ENCODE results near the gene STPG4.
"Not testable (repeated sequence)": the region's sequence is repeated elsewhere in the genome, so short reads cannot be mapped to it uniquely, and the experiment has no call there.

The STPG4 gene, protein sequence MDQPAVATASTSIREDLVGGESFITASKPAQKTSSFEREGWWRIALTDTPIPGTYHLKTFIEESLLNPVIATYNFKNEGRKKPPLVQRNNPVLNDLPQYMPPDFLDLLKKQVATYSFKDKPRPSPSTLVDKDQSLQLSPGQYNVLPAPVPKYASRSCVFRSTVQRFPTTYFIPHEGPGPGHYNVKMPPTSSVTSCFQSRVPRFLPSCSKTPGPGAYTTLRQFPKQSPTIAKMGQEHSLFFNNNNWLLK

DNA sequence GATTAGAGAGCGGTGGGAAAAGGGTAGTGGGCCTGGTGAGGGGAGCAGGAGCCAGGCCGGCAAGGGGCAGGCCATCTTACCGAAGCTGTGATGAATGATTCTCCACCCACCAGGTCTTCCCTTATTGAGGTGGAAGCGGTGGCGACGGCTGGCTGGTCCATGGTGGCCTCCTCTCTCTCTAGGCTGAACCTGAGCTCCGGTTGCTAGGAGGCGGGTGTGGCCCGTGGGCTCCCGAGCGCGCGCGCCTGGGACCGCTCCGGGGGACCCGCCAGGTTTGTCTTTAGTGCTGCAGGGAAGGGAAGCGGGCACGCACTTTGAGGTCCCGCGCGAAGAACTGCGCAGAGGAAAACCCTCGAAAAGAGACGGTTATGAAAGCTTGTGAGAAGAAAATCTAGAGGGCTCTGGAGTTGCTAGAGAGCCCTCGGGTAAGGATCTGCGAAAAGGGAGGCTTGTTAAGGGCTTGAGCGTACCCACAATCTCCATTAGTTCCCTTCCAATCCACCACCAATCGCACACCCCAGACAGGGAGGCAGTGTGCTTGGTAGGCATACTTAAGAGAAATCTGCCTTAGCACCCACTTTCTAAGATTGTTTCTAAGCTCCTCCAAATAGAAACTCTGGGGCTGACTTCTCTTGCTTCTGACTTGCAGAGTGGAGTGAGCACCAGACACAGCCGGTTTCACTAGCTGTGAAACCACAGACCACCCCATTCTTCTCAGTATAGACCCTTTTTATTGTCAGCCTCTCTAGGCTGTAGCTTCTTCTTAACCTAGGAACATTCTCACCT, at the start of gene STPG4:
STPG4 (minus strand) TSS at position 218 of the 786 bp plus-strand sequence; CDS start at position 161, 57 bp downstream.
- intact Hi-C loops (cut with DNase I): no loop called here
- peak in 1 of 10 donors; percentile 74 for DNase-seq

DNA sequence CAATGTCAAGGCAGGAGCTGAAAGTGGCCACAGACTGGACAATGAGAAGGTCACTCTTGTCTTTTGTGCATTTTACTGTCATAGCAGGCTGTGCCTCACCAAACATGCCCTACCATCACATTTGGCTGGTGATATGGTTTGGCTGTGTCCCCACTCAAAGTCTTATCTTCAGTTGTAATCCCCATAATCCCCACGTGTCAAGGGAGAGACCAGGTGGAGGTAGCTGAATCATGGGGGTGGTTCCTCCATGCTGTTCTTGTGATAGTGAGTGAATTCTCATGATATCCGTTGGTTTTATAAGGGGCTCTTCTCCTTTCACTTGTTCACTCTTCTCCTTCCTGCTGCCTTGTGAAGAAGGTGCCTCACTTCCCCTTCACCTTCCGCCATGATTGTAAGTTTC, 49.6 kb upstream of the STPG4 start:
- no peak for DNase-seq
- intact Hi-C loops (cut with DNase I): no loop called here

DNA sequence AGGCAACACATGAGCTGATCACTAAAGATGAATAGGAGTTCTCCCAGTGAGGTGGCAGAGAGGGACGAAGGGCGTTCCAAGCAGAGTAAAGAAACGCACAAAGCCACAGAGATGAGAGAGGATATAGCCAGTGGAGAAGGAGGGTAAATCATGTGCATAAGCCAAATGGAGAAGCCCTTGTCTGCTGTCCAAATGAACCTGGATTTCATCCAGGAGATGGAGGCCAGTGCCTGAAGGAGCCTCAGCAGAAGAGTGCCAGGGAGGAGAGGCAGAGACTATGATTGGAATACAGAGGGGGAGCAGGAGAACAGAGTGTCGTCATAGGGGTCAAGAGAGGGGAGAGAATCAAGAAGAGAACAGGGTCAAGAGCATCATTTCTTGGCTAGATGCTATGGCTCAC, 48.9 kb upstream of the STPG4 start:
- no peak for DNase-seq
- intact Hi-C loops (cut with DNase I): no loop called here

DNA sequence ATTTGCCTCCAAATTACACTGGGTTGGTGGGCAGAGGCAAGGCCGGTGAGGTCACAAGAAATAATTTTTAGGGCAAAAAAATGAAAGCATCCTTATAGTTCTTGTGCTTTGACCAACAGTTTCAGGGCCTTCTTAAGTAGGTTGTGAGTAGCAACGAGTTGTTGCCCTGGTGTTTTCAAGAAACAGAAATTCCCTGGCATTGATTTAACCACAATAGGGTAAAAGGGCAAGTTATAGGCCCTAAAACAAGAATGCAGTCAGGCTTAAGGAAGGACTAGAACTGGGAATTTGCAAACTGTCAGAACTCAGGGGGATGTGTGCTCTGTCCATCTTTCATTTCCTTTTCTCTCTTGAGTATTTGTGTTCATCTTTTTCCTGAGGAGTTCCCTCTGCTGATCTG, 46.1 kb upstream of the STPG4 start:
- intact Hi-C loops (cut with DNase I): no loop called here
- no peak for DNase-seq

DNA sequence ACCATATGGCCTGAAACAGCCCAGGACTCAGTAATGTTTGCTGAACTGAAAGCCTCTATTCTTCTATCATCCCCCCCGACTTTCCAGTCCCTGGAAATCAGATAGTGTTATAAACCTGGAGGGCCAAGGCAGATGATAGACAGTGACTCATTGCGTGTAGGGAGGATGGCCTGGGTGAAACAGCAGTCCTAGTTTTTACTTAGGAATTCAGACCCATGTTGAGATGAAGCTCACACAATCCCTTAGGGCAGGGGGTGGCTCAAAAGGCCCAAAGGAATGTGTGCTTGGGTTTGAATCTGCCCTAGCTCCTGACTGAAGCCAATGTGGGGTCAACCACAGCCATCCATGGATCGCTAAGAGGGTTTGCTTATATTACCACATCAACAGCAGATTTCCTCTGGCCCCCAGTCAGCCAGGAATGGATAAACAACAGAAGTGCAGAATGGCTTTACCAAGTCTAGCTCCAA, 43.9 kb upstream of the STPG4 start:
- DNase-seq: no peak
- intact Hi-C loops (cut with DNase I): no loop called here

DNA sequence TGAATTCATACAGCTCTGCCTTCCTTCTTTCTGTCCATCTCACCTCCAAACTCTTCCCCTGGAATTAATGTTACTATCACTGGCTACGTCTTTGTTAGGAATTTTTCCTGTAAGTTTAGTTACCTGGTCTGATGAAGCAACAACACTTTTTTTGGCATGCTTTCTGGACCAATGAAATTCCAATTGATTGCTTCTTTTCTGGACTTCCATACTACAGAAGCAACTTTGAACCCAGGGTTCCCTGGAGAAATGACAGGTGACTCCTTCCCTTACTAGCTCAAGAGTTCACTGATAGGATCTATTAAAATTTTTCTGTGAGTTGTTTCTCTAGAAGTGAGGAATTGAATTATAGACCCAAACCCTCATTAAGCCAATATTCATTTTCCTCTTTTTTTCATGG, 41.4 kb upstream of the STPG4 start:
- intact Hi-C loops (cut with DNase I): no loop called here
- DNase-seq: no peak

DNA sequence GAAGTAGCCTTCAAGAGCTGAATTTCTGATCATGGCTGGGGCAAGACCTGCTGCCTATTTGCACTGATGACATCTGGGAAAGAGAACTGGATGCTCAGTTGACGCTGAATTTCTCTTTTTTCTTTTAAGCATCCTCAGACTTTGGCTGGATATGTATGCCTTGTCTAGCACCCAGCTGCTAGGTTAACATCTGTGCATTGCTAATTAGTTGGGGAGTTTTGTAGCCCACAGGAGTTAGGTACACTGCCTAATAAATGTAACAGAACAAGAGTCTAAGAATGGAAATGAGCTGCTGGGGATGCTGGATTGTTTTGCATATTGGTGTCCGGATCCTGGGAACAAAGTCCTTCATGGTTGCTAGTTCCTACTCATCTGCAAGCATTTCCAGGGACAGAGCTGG, 40.9 kb upstream of the STPG4 start:
- DNase-seq: no peak
- intact Hi-C loops (cut with DNase I): no loop called here

DNA sequence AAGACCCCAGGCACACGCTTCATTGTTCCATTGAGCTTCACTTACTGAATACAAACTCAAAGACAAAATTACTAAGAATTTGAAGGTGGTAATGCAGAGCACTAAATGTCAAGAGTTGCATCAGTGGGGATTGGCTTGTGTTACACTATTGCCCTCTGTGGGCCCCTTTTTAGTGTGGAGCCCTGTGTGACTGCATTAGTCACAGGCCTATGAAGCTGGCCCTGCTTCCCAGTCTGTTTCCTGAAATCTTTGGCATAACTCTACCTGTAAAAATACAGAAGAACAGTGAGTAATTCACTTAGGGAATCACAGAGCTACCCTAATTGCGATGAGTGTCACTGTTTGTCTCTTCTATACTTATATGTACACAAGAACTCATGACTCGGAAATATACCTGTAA, 40.0 kb upstream of the STPG4 start:
- intact Hi-C loops (cut with DNase I): no loop called here
- DNase-seq: no peak

DNA sequence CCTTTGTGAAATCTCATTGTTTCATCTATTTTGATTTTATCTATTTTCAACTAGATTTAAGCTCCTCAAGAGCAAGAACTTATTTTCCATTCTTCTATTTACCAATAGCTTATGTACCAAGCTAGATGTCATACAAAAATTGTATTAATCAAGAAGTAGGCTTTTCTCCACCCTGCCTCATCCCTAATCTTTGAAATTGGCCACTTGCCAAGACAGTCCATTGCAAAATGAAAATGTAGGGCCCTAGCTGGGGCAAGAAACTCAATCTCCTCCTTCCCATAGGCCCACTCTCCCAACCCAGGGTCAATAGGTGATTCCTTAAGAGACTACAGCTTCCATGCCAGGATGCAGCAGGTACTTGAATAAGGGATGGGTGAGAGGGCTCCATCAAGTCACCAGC, 39.3 kb upstream of the STPG4 start:
- no peak for DNase-seq
- intact Hi-C loops (cut with DNase I): no loop called here

DNA sequence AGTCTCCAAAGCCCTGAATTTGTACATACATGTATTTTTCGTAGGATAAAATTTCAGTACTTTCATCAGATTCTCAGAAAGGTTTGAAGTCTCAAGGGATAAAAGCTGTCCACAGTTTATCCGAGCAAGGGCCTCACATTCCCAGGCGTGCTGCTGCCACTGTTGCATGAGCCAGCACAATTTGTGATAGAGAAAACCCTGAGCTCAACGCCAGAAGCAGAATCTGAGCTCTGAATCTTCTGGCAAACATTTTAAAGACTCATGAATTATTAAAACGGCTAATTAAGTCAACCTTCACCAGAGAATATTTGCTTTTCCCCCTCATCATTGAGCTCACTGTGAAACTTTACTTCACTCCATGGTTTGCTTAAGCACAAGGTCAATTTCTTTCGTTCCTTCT, 38.5 kb upstream of the STPG4 start:
- intact Hi-C loops (cut with DNase I): no loop called here
- peak in 4 of 10 donors; percentile 29 to 87 (median 54) for DNase-seq

DNA sequence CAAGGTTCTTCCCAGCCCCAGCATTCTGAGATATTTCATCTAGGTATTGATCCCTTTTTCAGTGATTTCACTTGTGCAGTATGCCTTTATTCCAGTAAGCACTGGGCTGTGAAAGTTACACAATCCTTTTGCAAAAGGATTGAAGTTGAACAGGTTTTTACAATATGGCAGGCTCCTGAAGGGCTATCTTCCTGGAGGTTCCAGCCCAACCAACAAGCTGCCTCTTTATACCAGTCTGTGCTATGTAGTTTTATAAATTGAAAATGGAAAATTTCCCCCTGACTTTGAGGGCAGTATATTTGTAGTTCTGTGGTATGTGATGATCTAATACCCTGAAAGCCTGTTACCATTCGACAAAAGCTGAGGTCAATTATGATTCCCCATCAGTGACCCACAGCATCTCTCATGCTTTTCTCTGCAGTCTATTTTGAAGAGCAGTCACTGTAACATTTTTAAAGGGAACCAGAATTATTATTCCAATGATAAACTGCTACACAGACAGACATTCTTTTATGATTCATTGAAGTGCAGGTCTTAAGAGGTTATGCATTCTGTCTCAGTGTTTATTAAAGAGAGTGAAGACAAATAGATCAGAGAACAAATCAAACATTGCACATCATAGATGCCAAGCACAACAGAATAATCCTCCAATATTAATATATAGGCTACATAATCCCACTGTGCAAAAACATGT, 35.2 kb upstream of the STPG4 start:
- intact Hi-C loops (cut with DNase I): no loop called here
- DNase-seq: no peak

DNA sequence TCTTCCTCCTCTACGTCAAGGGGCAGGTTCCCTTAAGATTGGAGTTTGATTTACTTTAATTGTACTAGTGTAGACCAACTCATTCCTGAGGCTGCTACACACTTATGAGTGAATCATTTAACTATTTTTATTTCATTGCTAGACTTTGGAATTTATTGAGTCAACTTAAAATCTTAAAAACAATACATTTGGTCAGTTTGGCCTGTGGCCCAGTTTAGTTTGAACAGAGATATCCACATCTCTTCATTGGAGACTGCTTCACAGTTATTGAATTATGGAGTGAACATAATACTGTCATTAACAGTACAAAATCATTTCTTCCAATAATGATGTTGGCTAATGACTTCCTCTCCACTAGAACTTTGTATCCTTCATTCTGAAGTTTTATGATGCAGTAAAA, 34.5 kb upstream of the STPG4 start:
- intact Hi-C loops (cut with DNase I): loop anchor here (5.0 kb wide), 1 partner anchor 128 kb away; no protein-coding TSS in a partner anchor
- DNase-seq: no peak

DNA sequence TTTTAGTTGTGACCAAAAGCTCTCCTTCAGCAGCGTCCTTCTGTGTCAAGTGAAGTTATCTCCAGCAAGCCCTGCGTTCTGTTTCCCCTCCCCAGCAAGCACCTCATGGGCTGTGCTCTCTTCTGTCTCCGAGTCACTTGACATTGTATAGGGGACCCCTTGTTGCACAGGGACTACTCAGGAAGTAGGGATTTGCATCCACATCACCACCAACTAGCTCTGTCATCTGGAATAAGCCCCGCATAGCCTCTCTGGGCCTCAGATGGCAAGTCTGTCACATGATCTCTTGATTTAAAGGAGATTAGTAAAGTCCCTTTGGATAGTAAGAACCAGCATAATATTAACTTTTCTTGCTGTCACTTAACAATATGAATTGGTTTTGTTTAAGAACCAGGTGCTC, 32.0 kb upstream of the STPG4 start:
- intact Hi-C loops (cut with DNase I): loop anchor here (5.0 kb wide), 1 partner anchor 130 kb away; no protein-coding TSS in a partner anchor
- no peak for DNase-seq

DNA sequence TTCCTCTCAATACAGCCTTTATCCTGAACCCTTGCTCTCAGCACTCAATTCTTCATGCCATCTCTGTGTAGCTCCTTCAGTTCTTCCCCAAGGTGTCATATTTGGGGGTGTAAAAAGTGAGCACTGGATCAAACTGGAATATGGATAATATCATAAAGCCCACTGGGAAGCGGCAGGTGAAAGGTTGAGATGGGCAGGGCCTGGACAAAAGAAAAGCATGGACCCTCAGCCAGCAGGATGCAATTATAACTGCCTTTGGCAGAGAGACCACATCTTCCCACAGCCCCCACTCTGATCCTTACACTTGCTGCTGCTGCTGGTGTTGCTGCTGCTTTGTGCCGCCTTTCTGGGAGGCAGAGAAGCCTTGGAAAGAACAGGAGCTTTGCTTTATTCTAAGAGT, 31.2 kb upstream of the STPG4 start:
- no peak for DNase-seq
- intact Hi-C loops (cut with DNase I): loop anchor here (5.0 kb wide), 1 partner anchor 131 kb away; no protein-coding TSS in a partner anchor

DNA sequence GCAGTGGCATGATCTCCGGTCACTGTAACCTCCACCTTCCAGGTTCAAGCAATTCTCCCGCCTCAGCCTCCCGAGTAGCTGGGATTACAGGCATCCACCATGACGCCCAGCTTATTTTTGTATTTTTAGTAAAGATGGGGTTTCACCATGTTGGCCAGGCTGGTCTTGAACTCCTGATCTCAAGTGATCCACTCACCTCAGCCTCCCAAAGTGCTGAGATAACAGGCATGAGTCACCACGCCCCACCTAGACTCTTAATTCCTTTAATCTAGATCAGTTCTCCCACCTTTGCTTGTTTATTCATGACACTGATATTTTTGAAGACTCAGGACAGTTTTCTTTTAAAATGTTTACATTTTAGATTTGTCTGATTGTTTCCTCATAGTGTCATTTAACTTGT, 30.0 kb upstream of the STPG4 start:
- intact Hi-C loops (cut with DNase I): loop anchor here (5.0 kb wide), 1 partner anchor 132 kb away; no protein-coding TSS in a partner anchor
- not testable (repeated sequence) for DNase-seq

DNA sequence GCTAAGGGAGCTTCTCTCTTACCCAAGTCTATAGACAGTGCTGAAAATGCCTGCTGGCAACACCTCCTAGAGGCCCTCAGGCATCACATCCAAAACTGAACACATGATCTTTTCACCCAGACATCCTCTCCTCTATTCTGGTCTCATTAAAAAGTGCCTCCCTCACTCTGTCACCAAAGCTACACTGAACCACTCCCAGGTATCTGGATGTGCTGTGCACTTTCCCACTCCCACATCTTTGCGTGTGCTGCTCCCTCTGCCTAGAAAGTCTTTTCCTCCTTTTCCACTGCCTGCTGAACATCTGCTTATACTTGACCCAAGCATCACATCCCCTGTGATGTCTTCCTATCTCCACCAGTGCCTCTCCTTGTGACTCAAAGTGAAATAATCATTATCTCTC, 26.1 kb upstream of the STPG4 start:
- DNase-seq: no peak
- intact Hi-C loops (cut with DNase I): no loop called here

DNA sequence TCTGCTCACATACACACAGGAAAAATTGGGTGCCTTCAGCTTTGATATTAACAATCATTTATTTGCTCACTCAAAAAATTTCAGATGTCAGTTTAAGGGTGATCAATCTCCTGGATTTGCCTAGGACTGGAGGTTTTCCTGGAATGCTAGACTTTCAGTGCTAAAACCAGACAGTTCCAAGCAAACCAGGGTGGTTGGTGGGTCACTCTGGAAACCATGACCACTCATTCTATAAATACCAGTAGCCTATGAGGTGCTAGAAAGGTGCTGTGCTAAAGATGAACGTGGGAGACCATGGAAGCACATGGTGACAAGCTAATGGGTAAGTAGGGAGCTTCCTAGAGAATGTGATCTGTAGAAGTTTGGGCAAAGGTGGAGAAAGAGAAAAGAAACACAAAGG, 25.4 kb upstream of the STPG4 start:
- intact Hi-C loops (cut with DNase I): no loop called here

DNA sequence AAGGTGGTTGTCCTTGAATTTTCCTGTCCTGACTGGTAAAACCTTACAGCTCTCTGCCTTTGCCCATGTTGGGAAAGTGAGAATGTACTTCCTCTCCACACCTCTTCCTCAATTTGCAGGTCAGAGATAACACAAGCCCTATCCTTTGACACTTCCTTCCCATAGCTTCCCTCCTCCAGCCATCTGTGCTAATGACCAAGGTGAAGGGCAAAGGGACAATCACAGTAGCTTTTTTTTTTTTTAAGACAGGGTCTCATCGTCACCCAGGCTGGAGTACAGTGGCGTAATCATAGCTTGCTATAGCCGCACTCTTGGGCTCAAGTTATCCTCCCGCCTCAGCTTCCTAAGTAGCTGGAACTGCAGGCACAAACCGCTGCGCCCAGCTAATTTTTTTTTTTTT, 24.3 kb upstream of the STPG4 start:
- DNase-seq: no peak
- intact Hi-C loops (cut with DNase I): no loop called here

More for the DNA sequence above, 25.4 kb upstream of the STPG4 start:
- no peak for DNase-seq

DNA sequence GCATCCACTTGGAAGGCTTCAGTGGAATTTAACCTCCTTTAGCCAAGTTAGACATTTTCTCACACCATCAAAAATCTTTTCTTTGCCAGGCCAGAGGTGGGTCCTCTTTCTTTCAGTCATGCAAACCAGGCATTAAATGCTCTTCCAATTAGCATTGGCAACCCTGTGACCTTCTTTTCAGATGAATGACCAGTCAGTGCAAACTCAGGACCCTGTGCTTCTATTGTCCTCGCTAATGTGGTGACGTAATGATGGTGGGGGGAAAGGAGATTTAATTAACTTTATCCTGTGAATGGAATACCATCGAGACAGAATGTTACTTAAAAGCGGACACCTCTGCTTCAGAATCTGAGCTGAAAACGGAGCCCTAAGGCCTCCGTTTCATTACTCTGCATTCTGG, 23.2 kb upstream of the STPG4 start:
- intact Hi-C loops (cut with DNase I): no loop called here
- DNase-seq: no peak

DNA sequence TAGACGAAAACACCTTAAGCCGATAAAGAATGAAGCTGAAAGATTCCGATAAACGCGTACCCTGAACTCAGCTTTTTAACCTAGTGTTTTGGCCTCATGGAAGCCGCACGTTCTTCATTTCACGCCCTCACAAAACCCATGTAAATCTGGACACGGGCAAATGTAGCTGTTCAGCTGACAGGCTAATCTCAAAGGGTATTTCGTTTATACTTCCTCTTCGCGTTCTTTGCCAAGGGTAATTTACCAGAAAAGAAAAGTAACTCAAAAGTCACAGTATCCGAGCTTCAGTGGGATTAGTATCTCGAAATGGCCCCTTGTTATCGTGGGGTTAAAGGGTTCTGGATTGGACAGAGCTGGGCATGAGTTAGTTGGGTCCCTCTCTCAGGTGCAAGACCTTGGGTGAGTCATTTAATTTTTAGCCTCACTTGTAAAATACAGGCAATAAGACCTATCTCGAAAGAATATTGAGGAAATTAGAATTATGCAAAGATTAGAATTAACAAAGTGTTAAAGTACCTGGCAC, 22.0 kb upstream of the STPG4 start:
- intact Hi-C loops (cut with DNase I): no loop called here
- no peak for DNase-seq
